Activated T-helper 1 cell treated with anti-CD3 and anti-CD28 coated beads, Interleukin-2, amount 50 U/mL, for 16 hours (primary cell): ENCODE measurements around the gene GTF2F2.
A peak's percentile ranks its signal among the peaks of the same experiment; 100 is the strongest.
"Not testable (repeated sequence)": the region's sequence is repeated elsewhere in the genome, so short reads cannot be mapped to it uniquely, and the experiment has no call there.

Source experiments
- DNase-seq, 2 donors: peaks; one replicate each; pipeline ENCODE4 v3.0.0-alpha.2; 2020; ENCODE audit warnings: low read depth in 1 of 2, low spot score in 1 of 2

The GTF2F2 gene

GRCh38 chr13:45244736-45245135, 124.4 kb downstream of the GTF2F2 start:
- not testable (repeated sequence) for DNase-seq

GRCh38 chr13:45249662-45250061, 129.4 kb downstream of the GTF2F2 start:
- no peak for DNase-seq

DNA sequence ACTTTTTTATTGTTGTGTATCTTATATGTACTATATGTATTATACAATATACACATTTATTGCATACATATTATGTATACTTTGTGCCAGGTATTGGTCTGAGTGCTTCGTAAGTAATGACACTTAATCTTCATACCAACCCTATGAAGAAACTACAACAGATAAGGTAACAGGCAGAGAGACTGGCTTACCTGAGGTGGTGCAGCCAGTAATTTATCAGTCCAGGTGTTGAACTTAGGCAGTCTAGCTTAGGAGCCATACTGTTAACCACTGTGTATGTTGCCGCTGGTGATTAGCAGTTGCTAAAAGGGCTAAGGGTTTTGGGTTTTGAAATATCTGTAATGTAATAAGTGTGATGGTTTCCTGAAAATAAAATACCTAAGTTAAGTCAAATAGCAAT, 134.1 kb downstream of the GTF2F2 start:
- no peak for DNase-seq

- no peak for DNase-seq
Observed at GRCh38 chr13:45255247-45255987, 135.1 kb downstream of the GTF2F2 start.

- no peak for DNase-seq
Observed at GRCh38 chr13:45256254-45256653, 135.9 kb downstream of the GTF2F2 start.

- DNase-seq, result no peak
Observed at GRCh38 chr13:45257638-45258333, 137.5 kb downstream of the GTF2F2 start.

GRCh38 chr13:45258334-45258675, 138.0 kb downstream of the GTF2F2 start:
- DNase-seq, result no peak

DNA sequence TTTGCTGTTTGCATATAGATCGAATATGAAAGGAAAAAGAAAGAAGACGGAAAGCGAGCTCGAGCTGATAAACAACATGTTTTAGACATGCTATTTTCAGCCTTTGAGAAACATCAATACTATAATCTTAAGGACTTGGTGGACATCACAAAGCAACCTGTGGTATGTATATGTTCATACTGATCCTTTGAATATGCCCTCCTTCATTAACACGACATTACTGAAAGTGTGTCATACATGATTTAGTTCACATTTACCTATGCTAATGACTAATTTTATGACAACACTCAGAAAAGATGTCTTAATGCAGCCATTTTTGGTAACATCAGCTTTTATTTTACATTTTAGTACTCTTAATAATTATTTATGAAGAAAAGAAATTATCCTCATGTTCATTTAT, 146.9 kb downstream of the GTF2F2 start:
- no peak for DNase-seq

DNA sequence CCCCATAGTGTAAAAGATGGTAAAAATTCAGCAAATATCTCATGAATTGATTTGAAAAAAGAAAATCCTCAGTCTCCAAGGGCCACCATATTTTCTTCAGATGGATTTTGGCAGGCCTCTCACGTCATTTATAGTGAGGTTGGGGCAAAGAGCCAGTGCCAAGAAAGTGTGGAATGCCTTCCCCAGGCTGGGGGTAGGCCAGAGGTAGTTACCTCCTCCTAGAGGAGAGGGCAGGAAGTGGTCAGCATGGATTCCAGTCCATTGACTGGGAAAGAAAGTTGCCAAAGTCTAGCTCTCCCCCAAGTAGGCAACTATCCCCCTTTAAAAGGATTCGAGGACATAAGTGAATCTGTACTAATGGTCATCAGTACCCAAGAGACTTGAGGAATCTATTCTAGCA, 148.9 kb downstream of the GTF2F2 start:
- no peak for DNase-seq

- no peak for DNase-seq
Observed at GRCh38 chr13:45276913-45277312, 156.6 kb downstream of the GTF2F2 start.

- DNase-seq, result no peak
Observed at GRCh38 chr13:45278096-45278645, 157.9 kb downstream of the GTF2F2 start.

DNA sequence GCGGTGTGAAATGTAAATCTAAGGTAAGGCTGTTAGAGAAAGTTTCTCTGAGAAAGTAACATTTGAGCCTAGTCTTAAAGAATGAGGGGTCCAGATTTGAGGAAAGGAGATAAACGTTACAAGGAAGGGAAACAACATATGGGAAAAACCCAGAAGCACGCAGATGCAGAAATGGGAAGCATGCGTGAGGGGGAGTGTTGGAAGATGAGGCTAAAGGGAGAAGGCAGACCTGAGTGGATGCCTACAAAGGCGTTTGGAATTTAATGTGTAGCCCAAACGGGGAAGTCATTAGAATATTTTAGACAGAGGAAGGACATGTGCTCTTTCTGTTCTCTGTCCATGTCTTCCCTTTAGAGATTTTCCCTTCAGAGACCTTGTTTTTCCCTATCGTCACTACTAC, 159.7 kb downstream of the GTF2F2 start:
- DNase-seq, result no peak

GRCh38 chr13:45280751-45281634, 160.7 kb downstream of the GTF2F2 start:
- DNase-seq, result peak; percentile 7 to 24

GRCh38 chr13:45282994-45283393, 162.7 kb downstream of the GTF2F2 start:
- no peak for DNase-seq

GRCh38 chr13:45289936-45290563, 169.7 kb downstream of the GTF2F2 start:
- DNase-seq, result no peak

GRCh38 chr13:45292176-45292575, 171.9 kb downstream of the GTF2F2 start:
- DNase-seq, result no peak

DNA sequence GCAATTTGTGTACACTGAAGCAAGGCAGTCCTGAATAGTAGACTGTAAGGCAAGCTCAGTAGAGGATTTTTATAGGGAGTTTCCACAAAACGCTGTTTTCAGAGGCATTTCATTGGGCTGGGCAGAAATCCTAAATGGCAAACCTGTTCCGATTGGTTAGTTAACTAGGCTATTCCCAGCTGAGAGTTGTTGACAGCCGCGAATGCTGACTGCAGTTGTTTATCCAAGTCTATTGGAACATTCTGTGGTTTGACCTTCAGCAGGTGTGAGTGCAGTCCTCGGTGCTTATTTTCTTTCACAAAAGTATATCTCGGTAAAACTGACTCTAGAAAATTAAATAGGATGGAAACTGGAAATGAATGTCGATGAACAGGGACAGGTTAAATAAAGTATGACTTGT, 175.2 kb downstream of the GTF2F2 start:
- DNase-seq, result no peak

- DNase-seq, result no peak
Observed at GRCh38 chr13:45296259-45296658, 175.9 kb downstream of the GTF2F2 start.

DNA sequence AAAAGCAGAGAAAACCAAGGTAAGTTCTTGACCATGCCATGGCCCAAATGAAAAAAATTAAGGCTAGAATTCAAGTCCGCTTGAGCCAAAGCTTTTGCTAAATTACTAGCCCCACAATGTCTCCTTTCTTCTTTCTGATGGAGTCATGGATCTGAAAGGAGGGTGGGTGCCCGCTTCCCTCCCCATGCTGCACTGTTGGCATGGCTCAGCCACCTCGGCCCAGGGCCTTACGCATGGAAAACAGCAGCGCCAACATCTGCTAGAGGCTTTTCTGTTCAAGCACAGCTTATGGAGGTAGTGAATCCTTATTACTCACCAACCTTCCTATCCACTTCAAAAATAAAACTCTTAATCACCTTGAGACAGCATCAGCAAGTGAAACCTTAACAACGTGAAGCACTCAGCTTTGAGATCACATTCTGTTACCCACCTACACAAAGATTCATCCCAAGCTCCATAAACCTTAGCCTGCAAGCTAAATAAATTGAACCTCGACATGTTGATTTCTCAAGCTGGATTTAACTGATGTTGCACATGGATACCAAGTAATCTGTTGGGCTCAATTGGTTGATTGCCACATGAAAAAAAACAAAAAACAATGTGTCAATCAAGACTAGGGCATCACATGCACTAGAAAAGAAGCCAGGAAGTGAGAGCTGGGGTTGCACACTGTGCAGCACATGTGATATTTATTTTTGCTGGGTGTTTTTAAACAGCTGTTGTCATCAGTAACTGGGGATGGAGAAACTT, 177.3 kb downstream of the GTF2F2 start:
- DNase-seq, result no peak

DNA sequence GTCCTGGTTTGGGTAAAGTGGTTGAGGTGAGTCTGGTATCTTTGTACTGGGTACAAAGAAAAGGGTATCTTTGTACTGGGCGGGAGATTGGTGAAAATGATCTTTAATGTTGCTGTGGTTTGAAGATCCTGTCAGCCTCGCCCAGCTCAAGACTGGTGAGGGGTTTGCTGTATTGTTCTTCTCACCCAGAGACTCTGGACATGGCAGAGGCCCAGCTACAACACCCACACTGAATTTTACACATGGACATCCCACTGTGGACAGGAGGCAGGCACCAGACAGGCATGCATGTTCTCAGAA, 177.8 kb downstream of the GTF2F2 start:
- no peak for DNase-seq

- not testable (repeated sequence) for DNase-seq
Observed at GRCh38 chr13:45298550-45298949, 178.2 kb downstream of the GTF2F2 start.
